ENCODE measurements around the gene TSPO.

DNA sequence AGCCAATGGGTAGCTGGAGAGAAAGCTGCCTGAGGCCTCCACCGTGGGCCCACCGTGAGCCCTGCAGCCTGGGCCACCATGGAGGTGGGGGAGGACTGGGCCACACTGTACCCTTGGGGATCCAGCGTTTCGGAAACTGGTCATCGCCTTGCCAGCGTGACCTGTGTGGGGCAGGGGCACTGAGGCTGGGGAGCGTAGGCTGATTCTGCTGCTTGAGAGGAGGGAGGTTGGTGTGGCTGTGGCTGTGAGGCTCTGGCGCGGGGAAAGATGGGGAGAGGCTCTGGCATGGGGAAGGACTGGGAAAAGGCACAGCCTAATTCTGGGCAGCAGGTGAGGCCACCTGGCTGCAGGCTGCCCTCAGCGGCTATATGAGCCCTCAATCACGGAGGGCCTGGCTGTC is 48.2 kb downstream of the TSPO start:
- TF ChIP-seq, protein P1, sequence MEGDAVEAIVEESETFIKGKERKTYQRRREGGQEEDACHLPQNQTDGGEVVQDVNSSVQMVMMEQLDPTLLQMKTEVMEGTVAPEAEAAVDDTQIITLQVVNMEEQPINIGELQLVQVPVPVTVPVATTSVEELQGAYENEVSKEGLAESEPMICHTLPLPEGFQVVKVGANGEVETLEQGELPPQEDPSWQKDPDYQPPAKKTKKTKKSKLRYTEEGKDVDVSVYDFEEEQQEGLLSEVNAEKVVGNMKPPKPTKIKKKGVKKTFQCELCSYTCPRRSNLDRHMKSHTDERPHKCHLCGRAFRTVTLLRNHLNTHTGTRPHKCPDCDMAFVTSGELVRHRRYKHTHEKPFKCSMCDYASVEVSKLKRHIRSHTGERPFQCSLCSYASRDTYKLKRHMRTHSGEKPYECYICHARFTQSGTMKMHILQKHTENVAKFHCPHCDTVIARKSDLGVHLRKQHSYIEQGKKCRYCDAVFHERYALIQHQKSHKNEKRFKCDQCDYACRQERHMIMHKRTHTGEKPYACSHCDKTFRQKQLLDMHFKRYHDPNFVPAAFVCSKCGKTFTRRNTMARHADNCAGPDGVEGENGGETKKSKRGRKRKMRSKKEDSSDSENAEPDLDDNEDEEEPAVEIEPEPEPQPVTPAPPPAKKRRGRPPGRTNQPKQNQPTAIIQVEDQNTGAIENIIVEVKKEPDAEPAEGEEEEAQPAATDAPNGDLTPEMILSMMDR (IDR thresholded peaks at IDR 0.05): no peak
- no peak for TF ChIP-seq POLR2A (IDR thresholded peaks at IDR 0.05)
